ENCODE measurements around the gene CREBRF.

GRCh38 chr5:173020154-173020581 is 36.0 kb upstream of the CREBRF start:
- TF ChIP-seq CTCF (IDR thresholded peaks at IDR 0.05; ENCODE audit: insufficient read depth, low read depth, low read length) (no peak), EZH2 (IDR thresholded peaks at IDR 0.05; ENCODE audit: insufficient read depth, low read length) (no peak)
